A549 (cell line): ENCODE data around the gene VOPP1.

Experiments used
- CTCF ChIP-seq: fragments of >200 bp; sonication (Bioruptor Twin); formaldehyde crosslinking; IDR thresholded peaks from 3 replicates; pipeline ENCODE4 v1.5.1; 2016
- MAX ChIP-seq: IDR thresholded peaks from 2 replicates; pipeline ENCODE4 v1.6.1; 2012
- RNF2 ChIP-seq: fragments of 200-600 bp; sonication (generic); IDR thresholded peaks from 2 replicates; pipeline ENCODE4 v1.6.1; 2016; ENCODE audit warnings: low read depth, mild to moderate bottlenecking, antibody characterized with exemption, moderate library complexity, borderline replicate concordance
- SREBF2 ChIP-seq: fragments of 450-650 bp; IDR thresholded peaks from 2 replicates; pipeline ENCODE4 v1.6.1; 2014; ENCODE audit warnings: mild to moderate bottlenecking, moderate library complexity

- TF ChIP-seq SREBF2 = no peak
- no peak for TF ChIP-seq CTCF
- no peak for TF ChIP-seq RNF2
- no peak for TF ChIP-seq MAX
These were observed 72.7 kb downstream of the VOPP1 start for GRCh38 chr7:55499591-55499990.
